Testis (tissue), 3 donors: ENCODE results near the gene LRRC3B. TPM values are rescaled to one million over a fixed set of nuclear protein-coding genes. Genes with fewer than 3 reads are reported as not detected.

ENCODE experiments used
- DNase-seq: peaks from one replicate; pipeline ENCODE4 v3.0.0-alpha.2; 2019
- H3K27ac ChIP-seq, 2 donors: fragments of 200-600 bp; sonication (generic); one replicate each; pipeline ENCODE4 v1.5.1; 2019
- H3K27me3 ChIP-seq: fragments of 200-600 bp; sonication (generic); one replicate; pipeline ENCODE4 v1.5.1; 2019
- H3K36me3 ChIP-seq: fragments of 200-600 bp; sonication (generic); one replicate; pipeline ENCODE4 v1.5.1; 2017; ENCODE audit warnings: low read depth; ENCODE audit errors: missing control alignments
- H3K4me1 ChIP-seq: fragments of 200-600 bp; sonication (generic); one replicate; pipeline ENCODE4 v1.5.1; 2019
- H3K4me3 ChIP-seq, 2 donors: fragments of 200-600 bp; sonication (generic); one replicate each; pipeline ENCODE4 v1.5.1; 2017 to 2019
- H3K9me3 ChIP-seq: fragments of 200-600 bp; sonication (generic); one replicate; pipeline ENCODE4 v1.5.1; 2017
- CTCF ChIP-seq, 3 experiments: fragments of 450-650 bp in 2 of 3; fragments of 200-600 bp in 1 of 3; sonication (generic) in 1 of 3; IDR thresholded peaks; one replicate each; pipeline ENCODE4 v1.5.1; 2016 to 2019; ENCODE audit warnings: antibody characterized with exemption in 3 of 3, mild to moderate bottlenecking in 2 of 3, moderate library complexity in 1 of 3
- POLR2A ChIP-seq: fragments of 450-650 bp; IDR thresholded peaks from one replicate; pipeline ENCODE4 v1.6.1; 2017; ENCODE audit warnings: antibody characterized with exemption, mild to moderate bottlenecking, moderate library complexity
- WGBS, 2 donors: methylation state at CpG; one replicate each; pipeline ENCODE4 v1.1.5; 2018; 5-methylcytosine and 5-hydroxymethylcytosine counted together
- intact Hi-C: fragments of 100-400 bp; cut with DNase I; formaldehyde crosslinking; loops from one replicate; pipeline ENCODE4 v1.15.1; 2023; ENCODE audit warnings: low total_unique reads
- polyA plus RNA-seq: library from polyadenylated mRNA; stranded (reverse); fragments of 350-450 nt; fragmentation: Illumina TruSeq; extraction: RNeasy Lipid Tissue Mini Kit (QIAGEN cat#74804); gene quantifications from one replicate; pipeline ENCODE4 v1.2.3, GENCODE V29; 2014; ENCODE audit warnings: low read depth, low replicate concordance; ENCODE audit not compliant: insufficient read depth
- total RNA-seq, 2 donors: library from RNA; depleted of rRNA; stranded (reverse); fragments of >200 nt; gene quantifications; one replicate each; pipeline ENCODE4 v1.2.3, GENCODE V29; 2016

Gene LRRC3B
- total and polyA plus RNA-seq, 3 donors from 2014 or later: 6.1 to 24.2 (median 6.3) TPM

DNA sequence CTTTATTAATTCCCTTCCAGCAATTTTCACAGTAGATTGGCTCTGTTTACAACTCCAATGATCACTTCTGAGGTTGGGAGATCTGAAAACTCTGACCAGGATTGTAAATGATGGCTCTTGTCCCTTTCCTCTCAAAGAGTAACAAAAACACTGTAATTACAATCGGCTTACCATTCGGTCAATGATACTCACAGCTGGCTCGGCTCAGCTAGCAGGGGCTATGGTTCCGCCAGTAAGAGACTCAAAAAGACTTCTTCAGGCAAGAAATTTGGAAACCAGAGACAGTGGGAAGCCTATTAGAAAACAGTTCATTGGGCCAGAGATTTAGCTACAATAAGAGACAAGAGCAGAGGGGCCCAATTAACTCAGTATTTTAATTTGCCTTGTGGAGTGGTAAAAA is 96.6 kb downstream of the LRRC3B start:
- Histone ChIP-seq H3K36me3 (no peaks in the 10 kb centered on the region), H3K27me3 (no peaks in the 10 kb centered on the region), H3K4me1 (no peaks in the 10 kb centered on the region), H3K4me3 (no peak overlapping the region), H3K9me3 (no peaks in the 10 kb centered on the region), H3K27ac (no peak overlapping the region)
- WGBS, 2 donors: 54 to 63% methylated on average over 4 of the region's 4 CpGs
- DNase-seq: no peak
- TF ChIP-seq POLR2A (no peak), CTCF (IDR thresholded peaks at IDR 0.05) (no peak)
- intact Hi-C loops: no loop called here

- Histone ChIP-seq H3K4me1 (no peaks in the 10 kb centered on the region), H3K36me3 (no peaks in the 10 kb centered on the region), H3K27me3 (no peaks in the 10 kb centered on the region), H3K4me3 (no peak overlapping the region), H3K9me3 (no peaks in the 10 kb centered on the region), H3K27ac (no peak overlapping the region)
- 79 to 80% methylated on average over 2 of the region's 2 CpGs for WGBS, 2 donors
- DNase-seq: no peak
- intact Hi-C loops: no loop called here
- no peak for TF ChIP-seq CTCF (IDR thresholded peaks at IDR 0.05)
- TF ChIP-seq POLR2A: no peak
These were observed 98.5 kb downstream of the LRRC3B start for GRCh38 chr3:26721047-26721446.

DNA sequence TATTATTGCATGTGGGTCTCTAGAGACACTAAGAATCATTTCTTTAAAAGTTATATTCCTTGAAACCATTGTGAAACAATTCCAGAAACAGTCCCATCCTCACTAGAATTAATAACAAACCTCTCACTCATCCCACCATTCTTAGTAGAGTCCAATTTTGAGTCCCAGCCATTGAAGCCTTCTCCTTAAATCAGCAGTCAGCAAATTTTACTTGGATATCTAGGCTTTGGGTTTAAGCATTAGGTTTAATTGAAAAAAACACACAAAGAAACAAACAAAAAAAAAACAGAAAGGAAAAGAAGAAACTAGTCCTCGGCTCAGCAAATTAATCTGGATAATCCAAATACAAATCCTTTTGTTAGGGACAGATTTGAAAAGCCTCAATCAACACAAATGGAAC is 109.3 kb downstream of the LRRC3B start:
- TF ChIP-seq POLR2A: no peak
- no peak for TF ChIP-seq CTCF (IDR thresholded peaks at IDR 0.05)
- 90 to 93% methylated on average over 1 of the region's 1 CpG for WGBS, 2 donors
- Histone ChIP-seq H3K4me3 (no peak overlapping the region), H3K4me1 (no peaks in the 10 kb centered on the region), H3K9me3 (no peaks in the 10 kb centered on the region), H3K27me3 (no peaks in the 10 kb centered on the region), H3K27ac (no peak overlapping the region), H3K36me3 (no peaks in the 10 kb centered on the region)
- intact Hi-C loops: no loop called here
- DNase-seq: no peak

- 82 to 91% methylated on average over 2 of the region's 2 CpGs for WGBS, 2 donors
- TF ChIP-seq POLR2A: no peak
- TF ChIP-seq CTCF (IDR thresholded peaks at IDR 0.05): no peak
These were observed 127.7 kb downstream of the LRRC3B start for GRCh38 chr3:26750263-26750662.

DNA sequence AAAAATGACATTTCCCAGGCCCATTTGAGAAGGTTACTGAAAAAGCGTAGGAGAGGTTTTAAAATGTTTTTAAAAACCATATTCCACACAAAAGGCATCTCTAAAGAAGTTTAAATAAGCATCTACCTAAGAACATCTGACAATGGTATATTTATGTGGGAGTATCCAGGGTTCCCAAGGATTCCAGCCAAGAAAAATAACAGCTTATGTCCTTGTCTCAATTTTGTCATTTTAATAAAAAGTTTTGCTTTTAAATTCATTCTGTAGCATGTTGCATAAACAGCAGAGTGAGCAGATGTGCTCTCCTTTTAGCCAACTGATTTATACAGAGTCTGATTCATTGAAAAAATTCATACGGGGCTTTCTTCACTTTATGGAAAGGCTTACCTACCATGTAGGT is 129.9 kb downstream of the LRRC3B start:
- intact Hi-C loops: no loop called here

More at GRCh38 chr3:26750263-26750662, 127.7 kb downstream of the LRRC3B start:
- no peaks in the 10 kb centered on the region for H3K36me3 ChIP-seq
- intact Hi-C loops: no loop called here
- no peak overlapping the region for H3K4me3 ChIP-seq
- no peak overlapping the region for H3K27ac ChIP-seq
- no peaks in the 10 kb centered on the region for H3K9me3 ChIP-seq
- DNase-seq: no peak
- H3K27me3 ChIP-seq: no peaks in the 10 kb centered on the region
- no peaks in the 10 kb centered on the region for H3K4me1 ChIP-seq

More for the DNA sequence above, 129.9 kb downstream of the LRRC3B start:
- no peak overlapping the region for H3K4me3 ChIP-seq
- 70 to 74% methylated on average over 2 of the region's 2 CpGs for WGBS, 2 donors
- no peak for DNase-seq
- no peaks in the 10 kb centered on the region for H3K4me1 ChIP-seq
- H3K9me3 ChIP-seq: no peaks in the 10 kb centered on the region
- TF ChIP-seq POLR2A (no peak), CTCF (IDR thresholded peaks at IDR 0.05) (no peak)
- H3K27me3 ChIP-seq: no peaks in the 10 kb centered on the region
- H3K36me3 ChIP-seq: no peaks in the 10 kb centered on the region
- H3K27ac ChIP-seq: no peak overlapping the region
